Measurements from ENCODE around the gene DFFB. TPM values are rescaled to one million over a fixed set of nuclear protein-coding genes. Genes with fewer than 3 reads are reported as not detected.

Gene DFFB
- total and polyA plus RNA-seq, 9 of the 15 experiments (the other 6 are each of a cell fraction or from before 2014, with no cell fraction given), result 2.3 to 15.8 (median 11.5) TPM

- in situ Hi-C loops (cut with MboI), result no loop called here
- peak overlapping the region in 1 of 2 experiments; percentile 32; a peak in 1 of 4 replicates for H3K9ac ChIP-seq (ENCODE audit: insufficient read depth in 1 of 2, low read depth in 2 of 2, low read length in 2 of 2)
- TF ChIP-seq POLR2G (IDR thresholded peaks at IDR 0.05; ENCODE audit: low read depth, low read length), result peak; percentile 53; the same call in 1 of the 2 replicates
- no peak for TF ChIP-seq ZNF766 (CRISPR knock-in tag; conservative IDR thresholded peaks at IDR 0.05)
- no peak for TF ChIP-seq ZNF445 (CRISPR knock-in tag; IDR thresholded peaks at IDR 0.05; ENCODE audit: low read depth)
- H3K36me3 ChIP-seq (ENCODE audit: control insufficient read depth, insufficient read depth, low read length), result peaks cover 25% of the 10 kb centered on the region; the same call in 2 of the 3 replicates
- intact Hi-C loops (cut with micrococcal nuclease), result no loop called here
- no peaks in the 10 kb centered on the region for H3K27me3 ChIP-seq (ENCODE audit: control insufficient read depth in 2 of 2, insufficient read depth in 2 of 2, low read length in 2 of 2)
- no peaks in the 10 kb centered on the region for H3K79me2 ChIP-seq (ENCODE audit: control insufficient read depth, insufficient read depth, low read length)
- no peak overlapping the region for H3K27ac ChIP-seq (ENCODE audit: extremely low read depth, low read depth, low read length)
- H4K20me1 ChIP-seq (replicated peaks; ENCODE audit: control insufficient read depth, insufficient read depth, low read length), result no peaks in the 10 kb centered on the region
- no peak overlapping the region for H3K4me3 ChIP-seq
- FAIRE-seq (no peak), DNase-seq (ENCODE audit: extremely low read depth in 1 of 4, low spot score in 3 of 4) (no peak), ATAC-seq (no peak)
- H2AFZ ChIP-seq (ENCODE audit: low read depth, low read length), result no peak overlapping the region
- 83% methylated on average over 38 of the region's 38 CpGs for WGBS (ENCODE audit: insufficient coverage, low coverage, missing lambda C conversion rate)
- no peak overlapping the region for H3K4me2 ChIP-seq (ENCODE audit: insufficient read depth, low read length)
- ChIA-PET CTCF (ENCODE audit: low intra/inter-chr PET ratio) (no interaction called here), POLR2A (interaction anchor here (0.7 to 1.9 kb wide), 2 partner anchors 13 to 23 kb away, joined by 3 to 8 read pairs; no protein-coding TSS in a partner anchor)
- H3K9me3 ChIP-seq (replicated peaks; ENCODE audit: control insufficient read depth, insufficient read depth, low read depth, low read length), result no peaks in the 10 kb centered on the region
- no TSS peak for BruUV-seq (replicated peaks)
- no peaks in the 10 kb centered on the region for H3K9me1 ChIP-seq (ENCODE audit: control insufficient read depth, insufficient read depth, low read length)
- H3K4me1 ChIP-seq (replicated peaks in 1 of 2; ENCODE audit: control insufficient read depth in 2 of 2, insufficient read depth in 2 of 2, low read length in 2 of 2), result peaks cover 0 to 21% of the 10 kb centered on the region in 2 experiments; a peak in 1 of 5 replicates
These were observed 40.7 kb upstream of the DFFB start for GRCh38 chr1:3816331-3817137.

Measured in K562 (cell line).